GM12878 (cell line): ENCODE data around the gene IGF2BP2.

Source experiments
- ATF7 ChIP-seq: fragments of 450-650 bp; IDR thresholded peaks from 2 replicates; pipeline ENCODE4 v1.6.1; 2016; ENCODE audit warnings: low read depth, mild to moderate bottlenecking
- CBX5 ChIP-seq: sonication (generic); IDR thresholded peaks from 2 replicates; pipeline ENCODE4 v1.6.1; 2016; ENCODE audit warnings: low read depth, moderate library complexity, mild to moderate bottlenecking, inconsistent platforms
- CHD1 ChIP-seq: IDR thresholded peaks from 2 replicates; pipeline ENCODE4 v1.6.1; 2012; ENCODE audit warnings: low read depth, low read length, improper control_type of control experiment
- CHD2 ChIP-seq: IDR thresholded peaks from 2 replicates; pipeline ENCODE4 v1.6.1; 2011; ENCODE audit warnings: low read depth, low read length, improper control_type of control experiment, borderline replicate concordance
- EZH2 ChIP-seq: IDR thresholded peaks from 2 replicates; pipeline ENCODE4 v1.6.1; 2012; ENCODE audit warnings: low read depth, mild to moderate bottlenecking, control low read depth, inconsistent platforms, low read length, borderline replicate concordance; ENCODE audit not compliant: control insufficient read depth
- GABPA ChIP-seq: IDR thresholded peaks from 2 replicates; pipeline ENCODE4 v1.6.1; 2014; ENCODE audit warnings: antibody characterized with exemption, low read depth, mild to moderate bottlenecking, inconsistent platforms
- NR2C2 ChIP-seq: IDR thresholded peaks from 2 replicates; pipeline ENCODE4 v1.6.1; 2011; ENCODE audit warnings: borderline replicate concordance, low read depth; ENCODE audit not compliant: control insufficient read depth, insufficient read length
- POLR2A ChIP-seq: IDR thresholded peaks from 2 replicates; pipeline ENCODE4 v1.6.1; 2011; ENCODE audit warnings: low read depth, mild to moderate bottlenecking, low read length
- SP1 ChIP-seq: IDR thresholded peaks from one replicate; pipeline ENCODE4 v1.6.1; 2011; ENCODE audit warnings: low read depth, low read length
- STAT3 ChIP-seq: IDR thresholded peaks from 2 replicates; pipeline ENCODE4 v1.6.1; 2011; ENCODE audit warnings: low read depth, low read length, improper control_type of control experiment
- USF1 ChIP-seq: IDR thresholded peaks from 2 replicates; pipeline ENCODE4 v1.6.1; 2011; ENCODE audit warnings: borderline replicate concordance, low read depth, mild to moderate bottlenecking, moderate library complexity, mixed read lengths, low read length; ENCODE audit not compliant: insufficient read depth; ENCODE audit errors: extremely low read length
- ZNF687 ChIP-seq: fragments of 450-650 bp; IDR thresholded peaks from 2 replicates; pipeline ENCODE4 v1.6.1; 2017; ENCODE audit warnings: mild to moderate bottlenecking, moderate library complexity
- TF ChIP-seq, protein P1 (sequence below), 3 experiments: IDR thresholded peaks in 2 of 3; conservative IDR thresholded peaks in 1 of 3; 2 replicates each; pipeline ENCODE4 v1.5.1; 2011; ENCODE audit warnings: low read depth in 3 of 3, low read length in 3 of 3, mild to moderate bottlenecking in 3 of 3, control low read depth in 2 of 3, moderate library complexity in 2 of 3, inconsistent platforms in 1 of 3, mixed read lengths in 1 of 3; ENCODE audit not compliant: control insufficient read depth in 2 of 3, insufficient read depth in 1 of 3; ENCODE audit errors: extremely low read depth in 1 of 3
- TF ChIP-seq, protein P2 (sequence below): IDR thresholded peaks from 2 replicates; pipeline ENCODE4 v1.6.1; 2012; ENCODE audit warnings: low read length, inconsistent platforms

GRCh38 chr3:185750702-185751101 is 74.1 kb downstream of the IGF2BP2 start:
- TF ChIP-seq, protein P1, sequence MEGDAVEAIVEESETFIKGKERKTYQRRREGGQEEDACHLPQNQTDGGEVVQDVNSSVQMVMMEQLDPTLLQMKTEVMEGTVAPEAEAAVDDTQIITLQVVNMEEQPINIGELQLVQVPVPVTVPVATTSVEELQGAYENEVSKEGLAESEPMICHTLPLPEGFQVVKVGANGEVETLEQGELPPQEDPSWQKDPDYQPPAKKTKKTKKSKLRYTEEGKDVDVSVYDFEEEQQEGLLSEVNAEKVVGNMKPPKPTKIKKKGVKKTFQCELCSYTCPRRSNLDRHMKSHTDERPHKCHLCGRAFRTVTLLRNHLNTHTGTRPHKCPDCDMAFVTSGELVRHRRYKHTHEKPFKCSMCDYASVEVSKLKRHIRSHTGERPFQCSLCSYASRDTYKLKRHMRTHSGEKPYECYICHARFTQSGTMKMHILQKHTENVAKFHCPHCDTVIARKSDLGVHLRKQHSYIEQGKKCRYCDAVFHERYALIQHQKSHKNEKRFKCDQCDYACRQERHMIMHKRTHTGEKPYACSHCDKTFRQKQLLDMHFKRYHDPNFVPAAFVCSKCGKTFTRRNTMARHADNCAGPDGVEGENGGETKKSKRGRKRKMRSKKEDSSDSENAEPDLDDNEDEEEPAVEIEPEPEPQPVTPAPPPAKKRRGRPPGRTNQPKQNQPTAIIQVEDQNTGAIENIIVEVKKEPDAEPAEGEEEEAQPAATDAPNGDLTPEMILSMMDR (IDR thresholded peaks at IDR 0.05 in 2 of 3, conservative IDR thresholded peaks at IDR 0.05 in 1 of 3; ENCODE audit: control insufficient read depth in 2 of 3, extremely low read depth in 1 of 3, insufficient read depth in 1 of 3, low read depth in 3 of 3, low read length in 3 of 3): no peak
- TF ChIP-seq EZH2 (no peak), CHD2 (no peak), NR2C2 (no peak), CHD1 (no peak), POLR2A (no peak), GABPA (no peak), USF1 (no peak), ATF7 (no peak), SP1 (no peak), ZNF687 (no peak), CBX5 (no peak), STAT3 (no peak)
- TF ChIP-seq, protein P2, sequence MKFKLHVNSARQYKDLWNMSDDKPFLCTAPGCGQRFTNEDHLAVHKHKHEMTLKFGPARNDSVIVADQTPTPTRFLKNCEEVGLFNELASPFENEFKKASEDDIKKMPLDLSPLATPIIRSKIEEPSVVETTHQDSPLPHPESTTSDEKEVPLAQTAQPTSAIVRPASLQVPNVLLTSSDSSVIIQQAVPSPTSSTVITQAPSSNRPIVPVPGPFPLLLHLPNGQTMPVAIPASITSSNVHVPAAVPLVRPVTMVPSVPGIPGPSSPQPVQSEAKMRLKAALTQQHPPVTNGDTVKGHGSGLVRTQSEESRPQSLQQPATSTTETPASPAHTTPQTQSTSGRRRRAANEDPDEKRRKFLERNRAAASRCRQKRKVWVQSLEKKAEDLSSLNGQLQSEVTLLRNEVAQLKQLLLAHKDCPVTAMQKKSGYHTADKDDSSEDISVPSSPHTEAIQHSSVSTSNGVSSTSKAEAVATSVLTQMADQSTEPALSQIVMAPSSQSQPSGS: no peak
